ENCODE measurements around the gene ZNF423.

ZNF423 gene

DNA sequence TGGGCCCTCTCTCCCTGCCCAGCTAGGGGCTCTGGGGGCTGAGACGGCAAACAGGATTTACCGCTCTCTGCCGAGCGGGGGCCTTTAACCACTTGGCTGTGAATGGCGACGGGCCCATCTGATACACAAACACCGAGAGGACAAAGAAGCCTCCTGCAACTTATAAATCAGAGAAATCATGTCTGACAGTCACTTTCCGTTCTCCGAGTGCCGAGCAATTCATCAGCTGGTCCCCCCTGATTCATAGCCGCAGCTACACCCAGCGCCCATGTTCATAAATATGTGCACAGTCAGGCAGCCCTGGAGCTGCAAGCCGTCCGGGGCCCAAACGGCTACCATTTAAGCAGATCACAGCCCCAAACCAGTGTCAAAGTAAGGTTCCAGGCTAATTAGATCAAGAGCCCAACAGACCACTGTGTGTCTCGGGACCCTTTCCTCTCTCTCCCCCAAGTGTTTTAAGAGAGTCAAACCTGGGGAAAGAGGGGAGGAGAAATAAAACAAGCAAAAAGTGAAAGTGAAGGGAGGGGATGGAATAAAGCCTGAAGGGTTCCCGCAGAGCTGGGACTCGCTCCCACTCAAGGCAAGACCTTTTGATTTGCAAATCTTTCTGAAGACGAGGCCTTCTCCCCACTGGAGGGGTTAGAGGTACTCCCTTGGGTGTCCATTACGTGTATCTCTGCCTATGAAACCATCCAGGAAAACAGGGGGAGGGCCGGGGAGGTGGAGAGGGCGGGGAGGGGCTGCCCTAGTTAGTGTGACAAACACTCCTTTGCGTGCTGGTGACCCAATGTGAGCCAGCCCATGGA is 327.6 kb downstream of the ZNF423 start:
- H3K4me1 ChIP-seq (ENCODE audit: insufficient read depth, insufficient read length), result peaks cover 35% of the 10 kb centered on the region
- peak overlapping the region; percentile 37 for H3K9ac ChIP-seq (ENCODE audit: insufficient read length, low read depth)
- H3K9me3 ChIP-seq (ENCODE audit: insufficient read depth, low read length), result no peaks in the 10 kb centered on the region
- no peaks in the 10 kb centered on the region for H3K27me3 ChIP-seq (ENCODE audit: insufficient read depth, insufficient read length)
- H3K4me3 ChIP-seq (ENCODE audit: insufficient read length, low read depth), result no peak overlapping the region
- peaks cover 14% of the 10 kb centered on the region for H3K36me3 ChIP-seq (ENCODE audit: insufficient read depth, insufficient read length, low read length)
- no peak for DNase-seq (ENCODE audit: low read depth, low spot score)
- TF ChIP-seq SUZ12 (IDR thresholded peaks at IDR 0.05; ENCODE audit: extremely low read depth, insufficient read depth, insufficient read length), result no peak

GRCh38 chr16:49527611-49528010 is 328.3 kb downstream of the ZNF423 start:
- Histone ChIP-seq H3K9ac (ENCODE audit: insufficient read length, low read depth) (peak overlapping the region; percentile 9), H3K27me3 (ENCODE audit: insufficient read depth, insufficient read length) (no peaks in the 10 kb centered on the region), H3K4me3 (ENCODE audit: insufficient read length, low read depth) (no peak overlapping the region), H3K9me3 (ENCODE audit: insufficient read depth, low read length) (no peaks in the 10 kb centered on the region), H3K36me3 (ENCODE audit: insufficient read depth, insufficient read length, low read length) (peaks cover 21% of the 10 kb centered on the region), H3K4me1 (ENCODE audit: insufficient read depth, insufficient read length) (peaks cover 28% of the 10 kb centered on the region)
- DNase-seq (ENCODE audit: low read depth, low spot score), result no peak
- no peak for TF ChIP-seq SUZ12 (IDR thresholded peaks at IDR 0.05; ENCODE audit: extremely low read depth, insufficient read depth, insufficient read length)
- no peak for TF ChIP-seq YY1 (IDR thresholded peaks at IDR 0.05; ENCODE audit: insufficient read depth, insufficient read length)
- TF ChIP-seq ZNF274 (IDR thresholded peaks at IDR 0.05; ENCODE audit: low read depth, low read length), result no peak

DNA sequence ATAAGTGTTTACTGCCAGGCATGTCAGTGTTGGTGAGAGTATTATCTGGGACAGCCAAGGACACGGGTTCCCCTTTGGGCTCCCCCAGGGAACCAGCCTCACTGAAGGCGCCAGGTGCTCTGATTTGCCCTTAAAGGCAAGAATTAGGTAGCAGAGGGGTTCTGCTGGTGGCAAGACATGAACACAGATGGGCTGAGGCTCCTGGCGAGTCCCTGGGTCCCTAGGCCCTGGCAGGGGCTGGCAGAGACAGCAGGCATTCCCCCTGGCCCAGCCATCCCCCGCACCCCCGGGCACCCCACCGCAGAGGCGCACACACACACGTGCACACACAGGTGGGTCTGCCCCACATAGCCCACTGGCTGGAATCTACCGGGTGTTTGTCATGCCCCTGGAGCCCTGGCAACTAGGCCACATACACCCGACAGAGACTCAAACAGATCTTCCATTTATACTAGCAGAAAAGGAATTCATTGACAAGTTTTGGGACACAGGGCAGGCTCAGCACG is 329.0 kb downstream of the ZNF423 start:
- TF ChIP-seq SUZ12 (IDR thresholded peaks at IDR 0.05; ENCODE audit: extremely low read depth, insufficient read depth, insufficient read length), result no peak
- no peaks in the 10 kb centered on the region for H3K27me3 ChIP-seq (ENCODE audit: insufficient read depth, insufficient read length)
- H3K4me1 ChIP-seq (ENCODE audit: insufficient read depth, insufficient read length), result peaks cover 28% of the 10 kb centered on the region
- DNase-seq (ENCODE audit: low read depth, low spot score), result no peak
- H3K36me3 ChIP-seq (ENCODE audit: insufficient read depth, insufficient read length, low read length), result peaks cover 28% of the 10 kb centered on the region
- H3K9ac ChIP-seq (ENCODE audit: insufficient read length, low read depth), result peak overlapping the region; percentile 26
- H3K4me3 ChIP-seq (ENCODE audit: insufficient read length, low read depth), result no peak overlapping the region
- no peaks in the 10 kb centered on the region for H3K9me3 ChIP-seq (ENCODE audit: insufficient read depth, low read length)

- Histone ChIP-seq H3K4me1 (ENCODE audit: insufficient read depth, insufficient read length) (peaks cover 21% of the 10 kb centered on the region), H3K4me3 (ENCODE audit: insufficient read length, low read depth) (no peak overlapping the region), H3K9me3 (ENCODE audit: insufficient read depth, low read length) (no peaks in the 10 kb centered on the region), H3K36me3 (ENCODE audit: insufficient read depth, insufficient read length, low read length) (peaks cover 41% of the 10 kb centered on the region), H3K9ac (ENCODE audit: insufficient read length, low read depth) (no peak overlapping the region), H3K27me3 (ENCODE audit: insufficient read depth, insufficient read length) (no peaks in the 10 kb centered on the region)
- TF ChIP-seq YY1 (IDR thresholded peaks at IDR 0.05; ENCODE audit: insufficient read depth, insufficient read length) (no peak), SUZ12 (IDR thresholded peaks at IDR 0.05; ENCODE audit: extremely low read depth, insufficient read depth, insufficient read length) (no peak), ZNF274 (IDR thresholded peaks at IDR 0.05; ENCODE audit: low read depth, low read length) (no peak)
- DNase-seq (ENCODE audit: low read depth, low spot score), result no peak
These were observed 331.0 kb downstream of the ZNF423 start for GRCh38 chr16:49524947-49525315.

DNA sequence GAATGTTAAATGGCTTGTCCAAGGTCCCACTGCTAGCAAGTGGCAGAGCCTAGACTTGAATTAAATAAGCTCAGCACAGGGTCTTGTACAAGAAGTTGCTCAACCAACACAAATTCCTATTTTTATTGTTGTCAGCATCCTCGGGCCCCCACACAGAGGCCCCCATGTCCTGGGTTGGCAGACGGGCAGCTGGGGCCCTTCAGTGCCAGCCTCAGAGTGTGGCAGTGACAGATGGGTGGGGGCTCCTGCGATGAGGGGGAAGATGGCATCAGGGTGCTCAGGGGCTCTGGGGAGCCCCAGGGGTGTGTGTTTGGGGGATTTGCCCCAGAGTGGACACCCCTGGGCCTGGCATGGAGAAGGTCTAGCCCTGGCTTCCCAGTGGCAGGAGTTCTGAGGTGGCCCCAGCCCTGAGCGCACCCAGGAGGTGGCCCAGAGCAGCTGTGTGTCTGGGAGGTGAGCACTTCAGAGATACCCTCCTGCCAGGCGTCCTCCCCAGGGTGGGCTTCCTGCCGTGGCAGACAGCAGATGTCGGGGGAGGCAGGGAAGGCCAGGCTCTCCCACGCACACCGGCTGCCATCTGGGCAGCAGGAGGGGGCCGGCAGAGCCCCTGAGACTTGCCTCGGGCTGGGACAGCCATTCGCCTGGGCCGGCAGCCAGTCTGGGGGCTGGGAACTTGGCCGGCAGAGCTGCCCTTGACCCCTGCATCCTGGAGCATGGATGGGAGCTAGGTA is 331.5 kb downstream of the ZNF423 start:
- H3K4me3 ChIP-seq (ENCODE audit: insufficient read length, low read depth), result no peak overlapping the region
- TF ChIP-seq YY1 (IDR thresholded peaks at IDR 0.05; ENCODE audit: insufficient read depth, insufficient read length), result no peak
- TF ChIP-seq ZNF274 (IDR thresholded peaks at IDR 0.05; ENCODE audit: low read depth, low read length), result no peak
- no peak for TF ChIP-seq SUZ12 (IDR thresholded peaks at IDR 0.05; ENCODE audit: extremely low read depth, insufficient read depth, insufficient read length)
- peaks cover 16% of the 10 kb centered on the region for H3K4me1 ChIP-seq (ENCODE audit: insufficient read depth, insufficient read length)
- H3K9ac ChIP-seq (ENCODE audit: insufficient read length, low read depth), result no peak overlapping the region
- H3K36me3 ChIP-seq (ENCODE audit: insufficient read depth, insufficient read length, low read length), result peaks cover 47% of the 10 kb centered on the region
- no peaks in the 10 kb centered on the region for H3K9me3 ChIP-seq (ENCODE audit: insufficient read depth, low read length)
- DNase-seq (ENCODE audit: low read depth, low spot score), result no peak
- H3K27me3 ChIP-seq (ENCODE audit: insufficient read depth, insufficient read length), result no peaks in the 10 kb centered on the region

DNA sequence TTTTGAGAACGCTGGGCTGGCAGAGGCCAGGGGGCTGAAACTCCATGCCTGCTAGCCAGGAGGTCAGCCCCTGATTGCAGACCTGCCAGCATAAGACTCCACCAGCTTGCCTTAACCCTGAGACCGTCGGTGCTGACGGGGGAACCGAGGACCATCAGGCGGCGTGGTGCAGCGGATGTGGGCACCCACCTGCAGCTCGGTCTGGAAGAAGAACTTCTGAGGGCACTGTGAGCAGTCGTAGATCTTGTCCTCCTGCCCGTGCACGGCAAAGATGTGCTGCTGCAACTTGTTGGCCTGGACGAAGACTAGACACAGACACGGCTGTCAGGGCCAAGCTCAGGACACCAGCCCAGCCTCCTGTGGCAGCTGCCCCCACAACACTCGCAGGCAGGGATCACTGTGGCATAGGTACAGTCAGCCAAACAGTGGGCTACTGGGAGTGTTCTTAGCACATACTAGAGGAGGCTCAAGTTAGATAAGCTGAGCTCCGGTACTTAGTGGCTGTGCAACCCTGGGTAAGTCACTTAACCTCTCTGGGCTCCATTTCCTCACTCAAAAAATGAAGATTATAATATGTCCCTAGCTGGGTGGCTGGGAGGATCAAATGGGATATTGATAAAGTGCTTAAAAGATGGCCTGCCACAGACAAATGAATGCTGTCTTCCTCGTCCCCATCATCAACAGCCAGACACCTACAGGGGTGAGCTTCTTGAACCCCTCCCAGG is 332.3 kb downstream of the ZNF423 start:
- TF ChIP-seq SUZ12 (IDR thresholded peaks at IDR 0.05; ENCODE audit: extremely low read depth, insufficient read depth, insufficient read length) (no peak), YY1 (IDR thresholded peaks at IDR 0.05; ENCODE audit: insufficient read depth, insufficient read length) (no peak), ZNF274 (IDR thresholded peaks at IDR 0.05; ENCODE audit: low read depth, low read length) (no peak)
- H3K9me3 ChIP-seq (ENCODE audit: insufficient read depth, low read length), result no peaks in the 10 kb centered on the region
- H3K36me3 ChIP-seq (ENCODE audit: insufficient read depth, insufficient read length, low read length), result peaks cover 48% of the 10 kb centered on the region
- H3K27me3 ChIP-seq (ENCODE audit: insufficient read depth, insufficient read length), result no peaks in the 10 kb centered on the region
- no peak overlapping the region for H3K9ac ChIP-seq (ENCODE audit: insufficient read length, low read depth)
- peaks cover 11% of the 10 kb centered on the region for H3K4me1 ChIP-seq (ENCODE audit: insufficient read depth, insufficient read length)
- no peak overlapping the region for H3K4me3 ChIP-seq (ENCODE audit: insufficient read length, low read depth)
- no peak for DNase-seq (ENCODE audit: low read depth, low spot score)
